AG04450 (cell line): ENCODE results near the gene CTSA. TPM values are rescaled to one million over a fixed set of nuclear protein-coding genes. Genes with fewer than 3 reads are reported as not detected.
A peak's percentile ranks its signal among the peaks of the same experiment; 100 is the strongest.

Source experiments
- CTCF ChIA-PET: fragments of 300-600, 350-600 bp; formaldehyde crosslinking; extraction: SDS; loops from one replicate; lab custom pipeline; 2022; ENCODE audit warnings: antibody characterized with exemption, inconsistent platforms; lab: Charles Lee
- POLR2A ChIA-PET: fragments of 350-600 bp; formaldehyde crosslinking; extraction: SDS; loops from one replicate; lab custom pipeline; 2021; ENCODE audit warnings: antibody characterized with exemption, inconsistent platforms; lab: Yijun Ruan, JAX
- DNase-seq: peaks from one replicate; pipeline ENCODE4 v3.0.0-alpha.2; 2011; ENCODE audit warnings: low read depth, low spot score
- H3K27ac ChIP-seq: one replicate; pipeline ENCODE4 v1.5.1; 2012; ENCODE audit warnings: low read depth, low read length, control low read depth
- H3K27me3 ChIP-seq: one replicate; pipeline ENCODE4 v1.6.0; 2012; ENCODE audit warnings: low read length; ENCODE audit not compliant: control insufficient read depth, insufficient read depth
- H3K4me3 ChIP-seq: 2 replicates; pipeline ENCODE4 v1.5.1; 2011; ENCODE audit warnings: mild to moderate bottlenecking, low read depth, low read length, control low read depth
- H3K9me3 ChIP-seq: 2 replicates; pipeline ENCODE4 v1.5.1; 2012; ENCODE audit warnings: low read length; ENCODE audit not compliant: control insufficient read depth, insufficient read depth
- CTCF ChIP-seq: IDR thresholded peaks from 2 replicates; pipeline ENCODE4 v1.5.1; 2011; ENCODE audit warnings: low read depth, low read length, control low read depth, inconsistent platforms
- polyA plus RNA-seq: library from polyadenylated mRNA; depleted of rRNA; stranded (reverse); fragments of >200 nt; gene quantifications from 2 replicates; pipeline ENCODE4 v1.2.3, GENCODE V29; 2011

Gene CTSA
- polyA plus RNA-seq, 1 experiment: 234 TPM

- ChIA-PET CTCF (interaction anchor here (0.5 to 2.8 kb wide), 8 partner anchors 10 to 838 kb away, joined by 3 to 19 read pairs (median 3); no protein-coding TSS in a partner anchor), POLR2A (interaction anchor here (0.8 to 5.1 kb wide), 15 partner anchors 9 to 154 kb away, joined by 3 to 57 read pairs (median 10); partner anchors contain the start of genes CTSA, NEURL2, PLTP and ZNF335)
- Histone ChIP-seq H3K4me3 (peak overlapping the region; percentile 92), H3K9me3 (no peaks in the 10 kb centered on the region; the same call in 1 of the 2 replicates), H3K27ac (peak overlapping the region; percentile 98), H3K27me3 (no peaks in the 10 kb centered on the region)
- DNase-seq: no peak
- no peak for TF ChIP-seq CTCF
These were observed 43.0 kb downstream of the CTSA start for GRCh38 chr20:45934046-45934585.

- no peaks in the 10 kb centered on the region for H3K27me3 ChIP-seq
- no peak for TF ChIP-seq CTCF
- DNase-seq: peak; percentile 98
- CTCF ChIA-PET: interaction anchor here (0.6 to 2.8 kb wide), 4 partner anchors 12 to 839 kb away, joined by 3 to 19 read pairs (median 8); no protein-coding TSS in a partner anchor
- POLR2A ChIA-PET: interaction anchor here (0.5 to 5.1 kb wide), 26 partner anchors 9 to 1599 kb away, joined by 3 to 57 read pairs (median 6); partner anchors contain the start of genes DNTTIP1, NEURL2, PLTP and SNX21
- no peaks in the 10 kb centered on the region; the same call in 1 of the 2 replicates for H3K9me3 ChIP-seq
- peak within 1 kb of the TSS; percentile 92 for H3K4me3 ChIP-seq
- H3K27ac ChIP-seq: peak within 1 kb of the TSS; percentile 98
These were observed 43.7 kb downstream of the CTSA start, which contains the start of gene PCIF1 for GRCh38 chr20:45934586-45935415. TSS of gene PCIF1 (plus strand) at chr20:45934683. CDS start at chr20:45939000, 4,317 bp downstream.

- no peak for DNase-seq
- Histone ChIP-seq H3K9me3 (no peaks in the 10 kb centered on the region; the same call in 1 of the 2 replicates), H3K27me3 (no peaks in the 10 kb centered on the region), H3K4me3 (peak overlapping the region; percentile 65), H3K27ac (peak overlapping the region; percentile 92)
- CTCF ChIA-PET: interaction anchor here (0.8 to 3.1 kb wide), 3 partner anchors 34 to 136 kb away, joined by 3 to 28 read pairs (median 19); no protein-coding TSS in a partner anchor
- POLR2A ChIA-PET: interaction anchor here (0.6 to 5.1 kb wide), 25 partner anchors 9 to 1600 kb away, joined by 3 to 57 read pairs (median 6); partner anchors contain the start of genes DNTTIP1, NEURL2, PLTP and SNX21
- no peak for TF ChIP-seq CTCF
These were observed 44.4 kb downstream of the CTSA start for GRCh38 chr20:45935416-45936046.

GRCh38 chr20:45937765-45938164, 46.6 kb downstream of the CTSA start:
- ChIA-PET POLR2A (interaction anchor here (4.1 kb wide), 1 partner anchor 11 kb away, joined by 43 read pairs; no protein-coding TSS in a partner anchor), CTCF (interaction anchor here (2.1 to 3.1 kb wide), 2 partner anchors 32 to 138 kb away, joined by 9 to 28 read pairs; no protein-coding TSS in a partner anchor)
- no peak overlapping the region for H3K27ac ChIP-seq
- H3K4me3 ChIP-seq: no peak overlapping the region
- no peaks in the 10 kb centered on the region for H3K27me3 ChIP-seq
- H3K9me3 ChIP-seq: no peaks in the 10 kb centered on the region; the same call in 1 of the 2 replicates
- no peak for TF ChIP-seq CTCF
- no peak for DNase-seq
